Psoas muscle (tissue), 8 donors: ENCODE results near the gene DMD. TPM values are rescaled to one million over a fixed set of nuclear protein-coding genes. Genes with fewer than 3 reads are reported as not detected.

ENCODE experiments used
- ATAC-seq, 4 donors: fragments of 200-7000 bp; cut with Tn5 transposase; one replicate each; pipeline ENCODE4 v1.9.1; 2020; ENCODE audit warnings: moderate library complexity in 3 of 4, mild to moderate bottlenecking in 2 of 4
- DNase-seq, 2 donors: peaks; one replicate each; pipeline ENCODE4 v3.0.0-alpha.2; 2020
- H3K27ac ChIP-seq: fragments of 200-600 bp; one replicate; pipeline ENCODE4 v1.8.0; 2022
- H3K27me3 ChIP-seq, 3 donors: fragments of 200-600 bp in 1 of 3; one replicate each; pipeline versions ENCODE4 v1.6.1 to v1.8.0; 2013 to 2022; ENCODE audit warnings: low read length in 2 of 3, mild to moderate bottlenecking in 2 of 3, moderate library complexity in 1 of 3; ENCODE audit not compliant: insufficient read depth in 3 of 3
- H3K36me3 ChIP-seq, 2 donors: fragments of 200-600 bp in 1 of 2; one replicate each; pipeline versions ENCODE4 v1.6.1 to v1.8.0; 2013 to 2022; ENCODE audit warnings: low read depth in 1 of 2, mild to moderate bottlenecking in 1 of 2, moderate library complexity in 1 of 2; ENCODE audit not compliant: insufficient read depth in 1 of 2
- H3K4me1 ChIP-seq: fragments of 200-600 bp; one replicate; pipeline ENCODE4 v1.8.0; 2022
- H3K4me3 ChIP-seq: fragments of 200-600 bp; one replicate; pipeline ENCODE4 v1.8.0; 2022; ENCODE audit warnings: mild to moderate bottlenecking
- H3K9me3 ChIP-seq: fragments of 200-600 bp; one replicate; pipeline ENCODE4 v1.8.0; 2022
- CTCF ChIP-seq: fragments of 200-600 bp; IDR thresholded peaks from one replicate; pipeline ENCODE4 v1.8.0; 2022; ENCODE audit warnings: antibody characterized with exemption
- WGBS, 3 donors: extraction: QIAGEN DNeasy Blood & Tissue Kit; methylation state at CpG; one replicate each; pipeline versions ENCODE4 v1.1.6 to v1.1.7; 2013; 5-methylcytosine and 5-hydroxymethylcytosine counted together
- intact Hi-C, 2 donors: fragments of 100-400 bp; cut with DNase I; formaldehyde crosslinking; loops; one replicate each; pipeline versions ENCODE4 v1.11.0 to v1.14.2; 2022
- polyA plus RNA-seq, 3 donors: library from polyadenylated mRNA; stranded (reverse); fragments of 200-250 nt; gene quantifications; one replicate each; pipeline ENCODE4 v1.2.3, GENCODE V29; 2013
- total RNA-seq, 4 donors: library from RNA; stranded (reverse); fragmentation: NEBNext Ultra II Directional in 2 of 4; extraction: Animal tissue kit (Norgen Biotek cat#: 25700) in 2 of 4; gene quantifications; one replicate each; pipeline versions ENCODE4 v1.2.1 to v1.2.4, GENCODE V29; 2021 to 2023
- donor health status: healthy with polysubstance abuse.
- donor health status: DM: no; HTN: no; CAD: no; lungs with moderate emphysema.
- donor health status: Bipolar disorder and iron deficiency.
- donor health status: healthy.
- donor health status: DM: yes; HTN: yes; CAD: no.
- donor health status: DM: no; HTN: no; CAD: no.
- donor health status: DM: no; HTN: no; CAD: no.
- donor health status: DM: yes; HTN: yes; CAD: no.

DMD gene
- total and polyA plus RNA-seq, 7 donors, result 6.8 to 170 (median 86.5) TPM

- TF ChIP-seq CTCF, result no peak
- no peaks in the 10 kb centered on the region for H3K36me3 ChIP-seq
- intact Hi-C loops, result no loop called here
- no peaks in the 10 kb centered on the region for H3K9me3 ChIP-seq
- ATAC-seq (no peak), DNase-seq (no peak)
- H3K4me1 ChIP-seq, result no peaks in the 10 kb centered on the region
- 69 to 80% (median 72%) methylated on average over 6 of the region's 6 CpGs for WGBS, 3 donors
- no peak overlapping the region for H3K27ac ChIP-seq
- H3K27me3 ChIP-seq, result no peaks in the 10 kb centered on the region
- no peak overlapping the region for H3K4me3 ChIP-seq
Observed at GRCh38 chrX:32191316-32191715, 1020.0 kb downstream of the DMD start.

- Histone ChIP-seq H3K4me1 (no peaks in the 10 kb centered on the region), H3K36me3 (no peaks in the 10 kb centered on the region), H3K4me3 (no peak overlapping the region), H3K9me3 (no peaks in the 10 kb centered on the region), H3K27me3 (no peaks in the 10 kb centered on the region), H3K27ac (no peak overlapping the region)
- DNase-seq, result no peak
- no peak for ATAC-seq
- intact Hi-C loops, result no loop called here
- WGBS, 3 donors, result 74 to 81% (median 75%) methylated on average over 2 of the region's 2 CpGs
- TF ChIP-seq CTCF, result no peak
Observed at GRCh38 chrX:32185160-32185559, 1026.2 kb downstream of the DMD start.

GRCh38 chrX:32183066-32183465 is 1028.3 kb downstream of the DMD start:
- no peaks in the 10 kb centered on the region for H3K9me3 ChIP-seq
- H3K27me3 ChIP-seq, result no peaks in the 10 kb centered on the region
- no peaks in the 10 kb centered on the region for H3K4me1 ChIP-seq
- intact Hi-C loops, result no loop called here
- H3K27ac ChIP-seq, result no peak overlapping the region
- no peak for DNase-seq
- no peaks in the 10 kb centered on the region for H3K36me3 ChIP-seq
- no peak overlapping the region for H3K4me3 ChIP-seq
- no peak for ATAC-seq
- no peak for TF ChIP-seq CTCF

- Histone ChIP-seq H3K36me3 (no peaks in the 10 kb centered on the region), H3K4me1 (no peaks in the 10 kb centered on the region), H3K9me3 (no peaks in the 10 kb centered on the region), H3K27ac (no peak overlapping the region), H3K27me3 (no peaks in the 10 kb centered on the region), H3K4me3 (no peak overlapping the region)
- DNase-seq (no peak), ATAC-seq (peak; percentile 54 to 75 (median 70))
- intact Hi-C loops, result no loop called here
- no peak for TF ChIP-seq CTCF
- WGBS, 3 donors, result 68 to 88% (median 83%) methylated on average over 5 of the region's 5 CpGs
Observed at GRCh38 chrX:32176510-32176909, 1034.8 kb downstream of the DMD start.

- no peak for TF ChIP-seq CTCF
- ATAC-seq (no peak), DNase-seq (no peak)
- H3K27ac ChIP-seq, result no peak overlapping the region
- H3K4me1 ChIP-seq, result no peaks in the 10 kb centered on the region
- intact Hi-C loops, result no loop called here
- H3K4me3 ChIP-seq, result no peak overlapping the region
- no peaks in the 10 kb centered on the region for H3K36me3 ChIP-seq
- WGBS, 3 donors, result 66 to 83% (median 78%) methylated on average over 3 of the region's 3 CpGs
- no peaks in the 10 kb centered on the region for H3K27me3 ChIP-seq
- H3K9me3 ChIP-seq, result no peaks in the 10 kb centered on the region
Observed at GRCh38 chrX:32170481-32170880, 1040.9 kb downstream of the DMD start.
